Upper lobe of left lung (tissue), 6 donors: Measurements from ENCODE around the gene FAAH. TPM values are rescaled to one million over a fixed set of nuclear protein-coding genes. Genes with fewer than 3 reads are reported as not detected.

Source experiments
- ATAC-seq, 2 donors: fragments of 200-7000 bp; cut with Tn5 transposase; one replicate each; pipeline ENCODE4 v1.9.1; 2022; ENCODE audit warnings: mild to moderate bottlenecking in 2 of 2, moderate library complexity in 2 of 2; ENCODE audit not compliant: low FRiP score in 2 of 2
- DNase-seq, 2 donors: peaks; one replicate each; pipeline ENCODE4 v3.0.0-alpha.2; 2019 to 2020
- H3K27ac ChIP-seq, 4 donors: fragments of 200-600 bp; sonication (generic); one replicate each; pipeline ENCODE4 v1.5.1; 2016 to 2019
- H3K27me3 ChIP-seq, 4 donors: fragments of 200-600 bp; sonication (generic); one replicate each; pipeline ENCODE4 v1.5.1; 2017 to 2019
- H3K36me3 ChIP-seq, 4 donors: fragments of 200-600 bp; sonication (generic); one replicate each; pipeline ENCODE4 v1.5.1; 2016 to 2019
- H3K4me1 ChIP-seq, 4 donors: fragments of 200-600 bp; sonication (generic); one replicate each; pipeline ENCODE4 v1.5.1; 2018 to 2019
- H3K4me3 ChIP-seq, 4 donors: fragments of 200-600 bp; sonication (generic); one replicate each; pipeline ENCODE4 v1.5.1; 2017 to 2019; ENCODE audit warnings: mild to moderate bottlenecking in 2 of 4, moderate library complexity in 1 of 4
- H3K9me3 ChIP-seq, 4 donors: fragments of 200-600 bp; sonication (generic); one replicate each; pipeline ENCODE4 v1.5.1; 2018 to 2019
- CTCF ChIP-seq, 6 experiments: fragments of 450-650 bp in 4 of 6; fragments of 200-600 bp in 2 of 6; sonication (generic) in 2 of 6; IDR thresholded peaks; one replicate each; pipeline ENCODE4 v1.5.1; 2016 to 2019; ENCODE audit warnings: antibody characterized with exemption in 6 of 6
- EP300 ChIP-seq, 4 donors: sonication (generic); formaldehyde crosslinking; IDR thresholded peaks; one replicate each; pipeline ENCODE4 v1.5.1; 2017; ENCODE audit warnings: antibody characterized with exemption in 4 of 4, control low read depth in 2 of 4
- POLR2A ChIP-seq, 4 donors: fragments of 450-650 bp; IDR thresholded peaks; one replicate each; pipeline ENCODE4 v1.5.1; 2016 to 2017; ENCODE audit warnings: antibody characterized with exemption in 4 of 4, mild to moderate bottlenecking in 2 of 4
- POLR2AphosphoS5 ChIP-seq, 2 donors: sonication (generic); formaldehyde crosslinking; IDR thresholded peaks; one replicate each; pipeline ENCODE4 v1.5.1; 2017; ENCODE audit warnings: antibody characterized with exemption in 2 of 2
- WGBS, 2 donors: methylation state at CpG; one replicate each; pipeline ENCODE4 v1.1.5; 2017 to 2018; 5-methylcytosine and 5-hydroxymethylcytosine counted together
- total RNA-seq, 6 donors: library from RNA; depleted of rRNA in 4 of 6; stranded (reverse); fragments of >200 nt in 4 of 6; gene quantifications; one replicate each; pipeline versions ENCODE4 v1.1.0 to v1.2.1, GENCODE V29; 2016 to 2021
- donor health status: DM: no; HTN: no; CAD: no; lungs with moderate emphysema.
- donor health status: DM: no; HTN: yes; CAD: no; lungs with severe emphysema.

The FAAH gene
- total RNA-seq, 6 donors from 2014 or later: 34.1 to 67.1 (median 46.8) TPM

DNA sequence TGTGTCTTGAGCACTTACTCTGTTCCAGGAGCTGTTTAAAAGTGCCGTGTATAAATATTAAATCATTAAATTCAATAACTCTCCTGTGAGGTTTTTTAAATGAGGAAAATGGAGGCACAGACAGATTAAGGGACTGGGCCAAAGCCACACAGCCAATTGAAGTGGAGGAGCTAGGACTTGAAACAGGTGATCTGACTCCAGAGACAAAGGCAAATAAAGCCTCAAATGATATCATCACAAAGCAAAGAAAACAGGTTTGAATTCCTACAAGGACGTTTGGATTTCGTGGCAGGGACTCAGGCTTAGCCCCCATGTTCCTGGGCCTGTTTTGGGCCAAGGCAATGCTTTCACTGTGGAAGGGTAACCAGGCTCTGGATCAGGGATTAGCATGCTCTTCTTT is 50.3 kb downstream of the FAAH start:
- Histone ChIP-seq H3K27ac (no peak overlapping the region), H3K36me3 (no peaks in the 10 kb centered on the region), H3K27me3 (peaks cover 2 to 22% (median 11%) of the 10 kb centered on the region in 4 donors), H3K9me3 (no peaks in the 10 kb centered on the region), H3K4me1 (peaks cover 18 to 22% (median 21%) of the 10 kb centered on the region in 4 donors), H3K4me3 (no peak overlapping the region)
- no peak for DNase-seq
- TF ChIP-seq EP300 (IDR thresholded peaks at IDR 0.05): no peak
- TF ChIP-seq POLR2A (IDR thresholded peaks at IDR 0.05): no peak
- no peak for TF ChIP-seq CTCF (IDR thresholded peaks at IDR 0.05)
- no peak for TF ChIP-seq POLR2AphosphoS5 (IDR thresholded peaks at IDR 0.05)
- 78 to 82% methylated on average over 3 of the region's 3 CpGs for WGBS, 2 donors
- no peak for ATAC-seq

DNA sequence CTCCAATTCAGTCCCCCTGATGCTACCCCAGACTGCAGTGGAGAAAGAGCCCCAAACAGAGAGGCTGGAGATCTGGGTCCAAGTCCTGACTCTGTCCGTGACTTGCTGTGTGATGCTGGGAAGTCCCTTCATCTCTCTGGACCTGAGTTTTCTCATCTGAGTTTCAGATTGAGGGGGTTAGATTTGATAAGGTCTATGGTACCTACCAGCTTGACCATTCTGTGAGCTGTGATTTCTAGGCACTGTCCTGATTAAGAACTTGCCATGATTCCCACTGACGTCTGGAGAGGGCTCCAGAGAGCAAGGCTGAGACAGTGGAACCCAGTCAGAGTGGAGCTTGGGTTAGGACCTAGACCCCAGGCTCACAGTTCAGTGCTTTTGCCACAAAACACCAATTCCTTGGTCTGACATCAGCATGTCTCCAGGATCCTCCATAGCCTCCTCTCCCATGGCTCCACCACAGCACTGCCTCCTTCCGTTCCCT is 51.7 kb downstream of the FAAH start:
- 67 to 70% methylated on average over 3 of the region's 3 CpGs for WGBS, 2 donors
- Histone ChIP-seq H3K27me3 (peaks cover 2 to 22% (median 11%) of the 10 kb centered on the region in 4 donors), H3K36me3 (no peaks in the 10 kb centered on the region), H3K27ac (no peak overlapping the region), H3K4me3 (no peak overlapping the region), H3K9me3 (no peaks in the 10 kb centered on the region), H3K4me1 (peaks cover 18 to 22% (median 21%) of the 10 kb centered on the region in 4 donors)
- DNase-seq (no peak), ATAC-seq (no peak)
- TF ChIP-seq POLR2A (IDR thresholded peaks at IDR 0.05) (no peak), EP300 (IDR thresholded peaks at IDR 0.05) (no peak), CTCF (IDR thresholded peaks at IDR 0.05) (no peak), POLR2AphosphoS5 (IDR thresholded peaks at IDR 0.05) (no peak)

DNA sequence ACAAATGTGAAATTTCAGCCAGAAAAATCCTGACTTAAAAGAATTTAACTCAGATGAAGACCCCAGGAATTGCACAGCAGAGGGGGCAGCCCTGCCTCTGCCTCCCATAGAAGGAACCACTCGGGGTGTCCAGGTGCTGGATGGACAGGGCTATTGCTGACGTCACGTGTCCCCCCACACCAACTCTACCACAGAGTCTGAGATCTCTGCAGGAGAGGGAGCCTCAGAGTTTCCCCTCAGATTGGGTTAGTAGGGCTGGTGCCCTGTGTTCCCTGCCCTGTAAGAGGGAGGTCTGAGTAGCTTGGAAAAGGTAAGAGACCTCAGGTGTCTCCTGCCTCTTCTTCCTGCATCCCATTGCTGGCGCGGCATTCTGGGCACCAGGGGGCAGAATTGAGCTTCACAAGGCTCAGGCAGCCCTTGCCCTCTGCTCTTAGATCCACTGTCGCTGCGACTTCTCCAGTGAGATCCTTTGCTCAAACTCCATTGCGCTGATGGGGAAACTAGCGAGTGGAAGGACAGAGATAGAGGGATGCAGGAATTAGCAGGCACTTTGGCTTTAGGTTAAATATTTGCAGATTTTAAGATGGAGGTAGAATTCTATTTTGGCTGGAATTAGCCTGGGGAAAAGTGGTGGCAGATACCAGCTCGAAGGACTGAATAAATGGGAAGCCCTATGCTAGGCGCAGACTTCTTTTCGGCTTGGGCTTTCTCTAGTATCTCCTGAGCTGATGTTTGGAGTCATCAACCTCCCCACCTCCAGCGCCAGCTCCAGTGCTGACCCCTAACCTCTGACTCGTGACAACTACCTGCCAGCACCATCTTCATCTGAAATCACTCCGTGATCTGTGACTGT is 52.8 kb downstream of the FAAH start:
- TF ChIP-seq EP300 (IDR thresholded peaks at IDR 0.05) (no peak), POLR2A (IDR thresholded peaks at IDR 0.05) (no peak), POLR2AphosphoS5 (IDR thresholded peaks at IDR 0.05) (no peak), CTCF (IDR thresholded peaks at IDR 0.05) (peak; percentile 66 to 79 (median 74))
- Histone ChIP-seq H3K27ac (no peak overlapping the region), H3K27me3 (peaks cover 2 to 22% (median 11%) of the 10 kb centered on the region in 4 donors), H3K9me3 (no peaks in the 10 kb centered on the region), H3K4me1 (peaks cover 18 to 22% (median 21%) of the 10 kb centered on the region in 4 donors), H3K36me3 (no peaks in the 10 kb centered on the region), H3K4me3 (no peak overlapping the region)
- DNase-seq (peak in 1 of 2 donors; percentile 72), ATAC-seq (peak; percentile 54 to 72)
- 32 to 47% methylated on average over 14 to 15 of the region's 15 CpGs for WGBS, 2 donors

- Histone ChIP-seq H3K4me1 (peaks cover 15 to 18% (median 17%) of the 10 kb centered on the region in 4 donors), H3K4me3 (peak overlapping the region in 3 of 4 donors; percentile 25 to 41 (median 40)), H3K27ac (no peak overlapping the region), H3K9me3 (no peaks in the 10 kb centered on the region), H3K27me3 (peaks cover 2 to 22% (median 11%) of the 10 kb centered on the region in 4 donors), H3K36me3 (no peaks in the 10 kb centered on the region)
- TF ChIP-seq EP300 (IDR thresholded peaks at IDR 0.05): no peak
- TF ChIP-seq CTCF (IDR thresholded peaks at IDR 0.05): no peak
- TF ChIP-seq POLR2AphosphoS5 (IDR thresholded peaks at IDR 0.05): no peak
- TF ChIP-seq POLR2A (IDR thresholded peaks at IDR 0.05): no peak
- WGBS, 2 donors: 35 to 39% methylated on average over 9 to 12 of the region's 14 CpGs
- DNase-seq (no peak), ATAC-seq (no peak)
Measured at GRCh38 chr1:46447499-46448108, 53.5 kb downstream of the FAAH start.
